GM18498 (cell line): ENCODE data around the gene SPI1.
"Not testable (repeated sequence)": the region's sequence is repeated elsewhere in the genome, so short reads cannot be mapped to it uniquely, and the experiment has no call there.

Experiments
- ATAC-seq: cut with Tn5 transposase; IDR thresholded peaks from one replicate; pipeline ENCODE4 v1.9.1; 2021; ENCODE audit warnings: mild to moderate bottlenecking, moderate library complexity; ENCODE audit not compliant: unreplicated experiment

SPI1 gene

DNA sequence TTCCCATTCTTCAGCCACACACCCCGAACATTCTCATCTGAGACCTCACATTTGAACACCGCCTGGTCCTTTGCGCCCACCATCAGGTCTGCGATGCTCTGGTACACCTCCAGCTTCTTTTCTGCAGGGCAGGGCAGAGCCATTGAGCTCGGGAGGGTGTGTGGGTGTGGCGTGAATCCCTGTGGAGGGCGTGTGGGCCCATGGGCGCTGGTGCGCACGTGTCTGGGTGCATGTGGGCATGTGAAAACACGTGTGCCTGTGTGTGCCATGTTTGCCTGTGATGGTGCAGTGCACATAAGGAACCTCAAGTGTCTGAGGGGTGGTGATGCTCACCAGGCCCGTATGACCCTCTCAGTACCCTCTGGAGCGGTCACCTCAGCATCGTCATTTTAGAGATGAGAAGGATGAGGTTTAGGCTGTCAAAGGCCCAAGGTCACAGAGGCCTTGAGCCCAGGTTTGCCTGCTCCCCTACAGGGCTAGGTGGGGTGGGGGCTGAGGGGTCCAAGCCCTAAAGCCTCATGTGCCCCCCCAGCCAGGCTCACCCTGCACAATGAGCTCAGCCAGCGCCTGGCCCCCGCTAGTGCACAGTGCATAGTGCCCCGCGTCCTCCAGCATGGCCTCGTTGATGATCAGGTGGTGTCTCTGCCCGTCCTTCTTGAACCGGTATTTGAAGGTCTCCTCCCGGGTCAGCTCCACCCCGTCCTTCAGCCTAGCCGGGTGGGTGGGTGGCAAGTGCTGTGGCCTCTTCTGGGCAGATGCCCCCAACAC lies 36.1 kb downstream of the SPI1 start:
- ATAC-seq = no peak

- ATAC-seq = no peak
These were observed 37.2 kb downstream of the SPI1 start for GRCh38 chr11:47340980-47341775.

- no peak for ATAC-seq
These were observed 38.3 kb downstream of the SPI1 start for GRCh38 chr11:47340010-47340409.

GRCh38 chr11:47338396-47339241 lies 39.7 kb downstream of the SPI1 start:
- ATAC-seq = no peak

GRCh38 chr11:47337229-47337924 lies 41.0 kb downstream of the SPI1 start:
- no peak for ATAC-seq

- no peak for ATAC-seq
These were observed 41.8 kb downstream of the SPI1 start for GRCh38 chr11:47336595-47336994.

DNA sequence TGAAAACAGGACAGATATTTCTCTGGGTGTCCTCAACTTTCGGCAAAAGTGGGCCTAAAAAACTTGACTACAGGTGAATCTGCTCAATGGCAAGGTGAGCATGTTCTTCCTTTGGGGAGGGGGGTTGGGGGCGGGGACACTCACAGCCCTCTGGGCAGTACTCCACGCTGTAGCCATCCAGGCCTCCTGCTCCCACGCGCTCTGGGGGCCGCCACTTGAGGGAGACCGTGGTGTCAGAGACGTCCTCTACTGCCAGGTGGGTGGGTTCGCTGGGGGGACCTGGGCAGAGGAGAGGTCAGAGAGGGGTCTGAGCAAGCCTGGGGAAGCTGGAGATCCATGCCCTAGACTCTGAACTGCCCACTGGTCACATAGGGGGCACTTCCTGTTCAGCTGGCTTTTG lies 42.6 kb downstream of the SPI1 start:
- ATAC-seq = no peak

GRCh38 chr11:47334699-47335411 lies 43.5 kb downstream of the SPI1 start:
- not testable (repeated sequence) for ATAC-seq

DNA sequence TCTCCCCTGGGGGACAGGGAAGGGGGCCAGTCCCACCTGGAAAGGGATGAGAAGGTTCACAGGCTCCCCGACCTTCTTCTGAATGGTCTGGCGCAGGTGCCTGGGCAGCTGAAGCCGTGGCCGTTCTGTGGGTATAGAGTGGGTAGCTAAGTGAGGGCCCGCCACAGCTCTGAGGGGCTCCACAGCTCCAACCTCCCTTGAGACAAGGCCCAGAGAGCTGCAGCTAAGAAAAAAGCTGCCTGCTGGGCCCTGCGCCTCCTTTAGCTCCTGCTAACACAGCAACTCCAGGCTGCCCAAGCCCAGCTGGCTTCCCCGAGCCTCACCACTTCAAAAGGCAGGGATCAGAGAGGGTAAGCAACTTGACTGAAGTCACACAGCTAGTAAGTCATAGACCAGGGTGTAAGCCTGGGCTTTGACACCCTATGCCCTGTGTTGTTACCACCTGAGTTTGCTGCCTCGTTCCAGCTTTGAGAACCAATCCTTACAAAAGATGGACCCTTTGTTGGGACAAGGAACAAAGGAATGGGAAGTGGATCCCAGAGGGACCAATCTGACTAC lies 44.4 kb downstream of the SPI1 start:
- ATAC-seq = no peak

- no peak for ATAC-seq
These were observed 44.9 kb downstream of the SPI1 start for GRCh38 chr11:47333526-47333845.

- ATAC-seq = no peak
These were observed 45.4 kb downstream of the SPI1 start for GRCh38 chr11:47332791-47333525.

DNA sequence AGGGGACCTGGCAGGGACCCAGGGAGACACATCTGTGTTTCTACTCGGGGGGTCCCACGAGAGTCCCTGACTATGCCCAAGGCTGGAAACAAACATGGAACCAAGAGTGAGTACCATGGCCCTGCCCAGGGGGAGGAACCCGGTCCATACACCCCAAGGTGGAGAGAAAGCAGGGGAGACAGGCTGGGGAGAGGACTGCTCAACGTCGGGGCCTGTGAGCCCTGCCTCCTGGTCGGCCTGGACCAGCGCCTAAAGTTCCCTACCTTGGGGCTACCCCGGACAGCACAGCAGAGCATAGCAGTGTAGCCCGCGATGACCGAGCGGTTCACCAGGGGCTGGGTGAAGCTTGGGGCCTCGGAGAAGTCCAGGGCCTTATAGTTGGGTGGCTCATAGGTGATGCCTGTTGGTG lies 46.0 kb downstream of the SPI1 start:
- ATAC-seq = no peak

- ATAC-seq = no peak
These were observed 46.7 kb downstream of the SPI1 start for GRCh38 chr11:47331454-47332302.

GRCh38 chr11:47329987-47330931 lies 48.1 kb downstream of the SPI1 start:
- ATAC-seq = no peak

DNA sequence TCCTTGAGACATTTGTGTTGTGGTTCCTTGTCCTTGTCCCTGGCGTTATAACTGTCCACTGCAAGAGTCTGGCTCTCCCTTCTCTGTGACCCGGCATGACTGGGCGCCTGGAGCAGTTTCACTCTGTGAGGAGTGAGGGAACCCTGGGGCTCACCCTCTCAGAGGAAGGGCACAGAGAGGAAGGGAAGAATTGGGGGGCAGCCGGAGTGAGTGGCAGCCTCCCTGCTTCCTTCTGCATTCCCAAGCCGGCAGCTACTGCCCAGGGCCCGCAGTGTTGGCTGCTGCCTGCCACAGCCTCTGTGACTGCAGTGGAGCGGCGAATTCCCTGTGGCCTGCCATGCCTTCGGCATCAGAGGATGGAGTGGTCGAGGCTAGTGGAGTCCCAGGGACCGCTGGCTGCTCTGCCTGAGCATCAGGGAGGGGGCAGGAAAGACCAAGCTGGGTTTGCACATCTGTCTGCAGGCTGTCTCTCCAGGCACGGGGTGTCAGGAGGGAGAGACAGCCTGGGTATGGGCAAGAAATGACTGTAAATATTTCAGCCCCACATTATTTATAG lies 48.8 kb downstream of the SPI1 start:
- ATAC-seq = no peak

DNA sequence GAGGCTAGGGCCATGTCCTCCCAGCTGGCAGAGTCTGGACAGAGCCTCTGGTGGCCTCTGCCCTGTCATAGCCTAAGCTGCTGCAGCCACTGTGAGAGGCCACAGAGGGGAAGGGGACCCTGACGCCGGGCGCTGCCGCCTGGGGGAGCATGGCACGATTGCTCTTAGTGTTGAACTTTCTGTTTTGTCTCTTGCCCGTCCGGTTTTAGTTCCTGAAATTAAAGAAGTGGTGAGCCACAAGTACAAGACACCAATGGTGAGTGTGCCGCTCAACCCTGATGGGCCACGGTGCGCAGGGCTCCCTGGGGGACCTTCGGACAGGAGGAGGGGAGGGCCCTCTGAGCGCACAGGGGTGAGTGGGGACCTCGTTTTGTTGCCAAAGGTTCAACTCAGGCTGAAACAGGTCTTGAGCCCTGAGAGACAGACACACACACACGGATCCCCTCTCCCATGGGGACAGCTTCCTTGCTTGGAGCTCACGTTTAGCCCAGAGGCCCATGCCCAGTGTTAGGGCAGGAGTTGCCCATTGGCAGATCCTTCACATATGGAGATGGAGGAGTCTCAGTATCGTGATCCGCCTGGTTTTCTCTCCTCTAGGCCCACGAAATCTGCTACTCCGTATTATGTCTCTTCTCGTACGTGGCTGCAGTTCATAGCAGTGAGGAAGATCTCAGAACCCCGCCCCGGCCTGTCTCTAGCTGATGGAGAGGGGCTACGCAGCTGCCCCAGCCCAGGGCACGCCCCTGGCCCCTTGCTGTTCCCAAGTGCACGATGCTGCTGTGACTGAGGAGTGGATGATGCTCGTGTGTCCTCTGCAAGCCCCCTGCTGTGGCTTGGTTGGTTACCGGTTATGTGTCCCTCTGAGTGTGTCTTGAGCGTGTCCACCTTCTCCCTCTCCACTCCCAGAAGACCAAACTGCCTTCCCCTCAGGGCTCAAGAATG lies 49.6 kb downstream of the SPI1 start:
- ATAC-seq = peak; percentile 71
